Mammary epithelial cell (primary cell): ENCODE data around the gene PLEKHM3.

Source experiments
- EZH2 ChIP-seq: IDR thresholded peaks from 2 replicates; pipeline ENCODE4 v1.6.1; 2012; ENCODE audit warnings: low read length, inconsistent platforms, borderline replicate concordance
- TF ChIP-seq, protein P1 (sequence below), 2 donors: IDR thresholded peaks in 1 of 2; conservative IDR thresholded peaks in 1 of 2; 2 replicates each; pipeline ENCODE4 v1.5.1; 2011 to 2012; ENCODE audit warnings: inconsistent platforms in 2 of 2, low read length in 2 of 2, mild to moderate bottlenecking in 2 of 2, control low read depth in 1 of 2, low read depth in 1 of 2; ENCODE audit not compliant: insufficient read depth in 1 of 2; ENCODE audit errors: extremely low read depth in 1 of 2

DNA sequence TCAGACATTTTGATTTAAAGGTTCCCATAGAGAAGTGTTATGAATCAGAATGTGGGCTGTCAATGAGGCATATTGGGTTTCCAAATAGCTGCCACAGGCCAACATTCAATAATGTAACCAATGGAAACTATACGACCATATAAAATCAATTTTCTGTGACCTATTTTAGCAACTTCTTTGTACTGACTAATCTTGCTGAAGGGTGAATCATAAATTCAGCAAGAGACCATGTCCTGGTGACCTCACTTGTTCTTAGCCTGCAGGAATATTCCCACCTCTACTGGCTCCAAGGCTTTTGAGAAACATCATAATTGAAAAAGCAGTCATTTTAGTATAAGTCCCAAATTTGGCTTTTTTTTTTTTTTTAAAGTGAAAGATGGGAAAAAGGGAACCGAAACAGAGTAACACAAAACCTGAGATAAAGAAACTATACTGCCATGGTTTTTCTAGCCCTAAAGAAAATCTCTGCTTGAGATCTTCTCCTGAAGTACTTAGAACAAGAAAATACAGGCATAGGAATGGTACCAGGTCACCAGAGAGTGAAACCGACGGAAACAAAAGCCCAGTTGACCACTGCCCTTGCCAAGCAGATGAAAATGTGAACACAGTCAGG, 32.1 kb downstream of the PLEKHM3 start:
- TF ChIP-seq, protein P1, sequence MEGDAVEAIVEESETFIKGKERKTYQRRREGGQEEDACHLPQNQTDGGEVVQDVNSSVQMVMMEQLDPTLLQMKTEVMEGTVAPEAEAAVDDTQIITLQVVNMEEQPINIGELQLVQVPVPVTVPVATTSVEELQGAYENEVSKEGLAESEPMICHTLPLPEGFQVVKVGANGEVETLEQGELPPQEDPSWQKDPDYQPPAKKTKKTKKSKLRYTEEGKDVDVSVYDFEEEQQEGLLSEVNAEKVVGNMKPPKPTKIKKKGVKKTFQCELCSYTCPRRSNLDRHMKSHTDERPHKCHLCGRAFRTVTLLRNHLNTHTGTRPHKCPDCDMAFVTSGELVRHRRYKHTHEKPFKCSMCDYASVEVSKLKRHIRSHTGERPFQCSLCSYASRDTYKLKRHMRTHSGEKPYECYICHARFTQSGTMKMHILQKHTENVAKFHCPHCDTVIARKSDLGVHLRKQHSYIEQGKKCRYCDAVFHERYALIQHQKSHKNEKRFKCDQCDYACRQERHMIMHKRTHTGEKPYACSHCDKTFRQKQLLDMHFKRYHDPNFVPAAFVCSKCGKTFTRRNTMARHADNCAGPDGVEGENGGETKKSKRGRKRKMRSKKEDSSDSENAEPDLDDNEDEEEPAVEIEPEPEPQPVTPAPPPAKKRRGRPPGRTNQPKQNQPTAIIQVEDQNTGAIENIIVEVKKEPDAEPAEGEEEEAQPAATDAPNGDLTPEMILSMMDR (conservative IDR thresholded peaks at IDR 0.05 in 1 of 2, IDR thresholded peaks at IDR 0.05 in 1 of 2; ENCODE audit: extremely low read depth in 1 of 2, insufficient read depth in 1 of 2, low read depth in 1 of 2, low read length in 2 of 2): no peak
- no peak for TF ChIP-seq EZH2
